Activated CD4-positive, alpha-beta T cell treated with anti-CD3 and anti-CD28 coated beads for 24 hours (primary cell): ENCODE measurements around the gene SYCE1L.

Source experiments
- DNase-seq, 2 donors: peaks; one replicate each; pipeline ENCODE4 v3.0.0-alpha.2; 2020; ENCODE audit warnings: low read depth in 2 of 2

The SYCE1L gene

GRCh38 chr16:77250400-77250799 is 51.2 kb downstream of the SYCE1L start:
- DNase-seq: no peak
